ENCODE results near the gene CGB2.
"Not testable (repeated sequence)": the region's sequence is repeated elsewhere in the genome, so short reads cannot be mapped to it uniquely, and the experiment has no call there.

Gene CGB2

GRCh38 chr19:49004964-49005614 lies 26.6 kb upstream of the CGB2 start:
- H3K27ac ChIP-seq: no peak overlapping the region
- no peak overlapping the region for H3K4me3 ChIP-seq

- Histone ChIP-seq H3K4me3 (no peak overlapping the region), H3K27ac (no peak overlapping the region)
These were observed 24.8 kb upstream of the CGB2 start for GRCh38 chr19:49006905-49007304.

GRCh38 chr19:49009828-49010227 lies 21.9 kb upstream of the CGB2 start:
- H3K27ac ChIP-seq: no peak overlapping the region
- H3K4me3 ChIP-seq: no peak overlapping the region

- Histone ChIP-seq H3K27ac (no peak overlapping the region), H3K4me3 (no peak overlapping the region)
These were observed 21.2 kb upstream of the CGB2 start for GRCh38 chr19:49010453-49010852.

- Histone ChIP-seq H3K4me3 (no peak overlapping the region), H3K27ac (no peak overlapping the region)
These were observed 20.5 kb upstream of the CGB2 start for GRCh38 chr19:49011194-49011593.

- no peak overlapping the region for H3K27ac ChIP-seq
- no peak overlapping the region for H3K4me3 ChIP-seq
These were observed 17.4 kb upstream of the CGB2 start for GRCh38 chr19:49014123-49014869.

- no peak overlapping the region for H3K4me3 ChIP-seq
- no peak overlapping the region for H3K27ac ChIP-seq
These were observed 16.8 kb upstream of the CGB2 start for GRCh38 chr19:49014870-49015255.

GRCh38 chr19:49016067-49016839 lies 15.4 kb upstream of the CGB2 start:
- Histone ChIP-seq H3K4me3 (no peak overlapping the region), H3K27ac (no peak overlapping the region)

GRCh38 chr19:49017041-49017665 lies 14.5 kb upstream of the CGB2 start, which contains the start of gene LHB:
TSS of gene LHB (minus strand) at chr19:49017091. CDS start at chr19:49017081, 10 bp downstream.
- peak within 1 kb of the TSS; percentile 19 to 48 (median 37) for H3K4me3 ChIP-seq
- H3K27ac ChIP-seq: peak within 1 kb of the TSS in 8 of 21 experiments; percentile 4 to 69 (median 23)

- Histone ChIP-seq H3K27ac (peak overlapping the region in 8 of 21 experiments; percentile 4 to 69 (median 23)), H3K4me3 (peak overlapping the region; percentile 19 to 48 (median 37))
These were observed 13.9 kb upstream of the CGB2 start for GRCh38 chr19:49017666-49018351.

GRCh38 chr19:49018388-49019241 lies 13.1 kb upstream of the CGB2 start:
- Histone ChIP-seq H3K27ac (peak overlapping the region in 3 of 21 experiments; percentile 8 to 69 (median 60)), H3K4me3 (peak overlapping the region; percentile 19 to 48 (median 37))

- Histone ChIP-seq H3K27ac (peak overlapping the region in 2 of 21 experiments; percentile 29), H3K4me3 (peak overlapping the region; percentile 19 to 48 (median 37))
These were observed 12.3 kb upstream of the CGB2 start for GRCh38 chr19:49019242-49019932.

- no peak overlapping the region for H3K27ac ChIP-seq
These were observed 11.3 kb upstream of the CGB2 start for GRCh38 chr19:49020342-49020741.

GRCh38 chr19:49020931-49021895 lies 10.5 kb upstream of the CGB2 start:
- no peak overlapping the region for H3K4me3 ChIP-seq
- no peak overlapping the region for H3K27ac ChIP-seq

More at GRCh38 chr19:49020342-49020741, 11.3 kb upstream of the CGB2 start:
- H3K4me3 ChIP-seq: no peak overlapping the region

- no peak overlapping the region for H3K27ac ChIP-seq
- H3K4me3 ChIP-seq: no peak overlapping the region
These were observed 9.6 kb upstream of the CGB2 start for GRCh38 chr19:49022116-49022515.

GRCh38 chr19:49024233-49024632 lies 7.5 kb upstream of the CGB2 start, which contains the start of gene CGB3:
TSS of gene CGB3 (minus strand) at chr19:49024333. CDS start at chr19:49023971, 362 bp downstream.
- H3K4me3 ChIP-seq, H3K27ac ChIP-seq: not testable (repeated sequence)

- not testable (repeated sequence) for H3K27ac ChIP-seq, H3K4me3 ChIP-seq
These were observed 6.6 kb upstream of the CGB2 start for GRCh38 chr19:49025088-49025487.
